ENCODE data around the gene CD300C. TPM values are rescaled to one million over a fixed set of nuclear protein-coding genes. Genes with fewer than 3 reads are reported as not detected.

The CD300C gene
- total and polyA plus RNA-seq, 10 of the 15 experiments (the other 5 are each of a cell fraction or from before 2014, with no cell fraction given), result 0.12 to 0.38 (median 0.23) TPM; not detected in 3

DNA sequence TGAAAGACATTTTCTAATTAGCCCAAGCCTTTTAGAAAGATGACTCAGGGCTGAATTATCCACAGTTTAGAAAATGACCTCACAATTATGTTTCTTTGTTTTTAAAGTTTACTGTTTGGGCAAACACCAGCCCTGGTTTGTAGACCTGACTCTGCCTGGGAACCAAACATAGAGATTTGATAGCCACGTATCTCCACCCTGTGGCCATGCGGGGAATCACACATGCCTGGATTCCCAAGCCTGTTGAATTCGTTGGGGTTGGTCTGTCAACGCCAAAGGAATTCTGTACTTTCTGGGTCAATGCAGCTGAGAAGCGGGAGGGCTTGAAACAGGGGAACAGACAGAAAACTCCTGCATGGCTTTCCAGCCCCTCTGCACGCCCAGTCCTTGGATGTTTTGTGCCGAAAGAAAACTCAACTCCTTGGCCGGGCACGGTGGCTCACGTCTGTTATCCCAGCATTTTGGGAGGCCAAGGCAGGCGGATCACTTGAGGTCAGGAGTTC lies 52.5 kb downstream of the CD300C start (continued):
- TF ChIP-seq EGR1 (IDR thresholded peaks at IDR 0.05; ENCODE audit: borderline replicate concordance in 1 of 2, low read depth in 2 of 2, low read length in 2 of 2) (no peak), POLR2A (IDR thresholded peaks at IDR 0.05; ENCODE audit: low read depth, low read length) (no peak)

DNA sequence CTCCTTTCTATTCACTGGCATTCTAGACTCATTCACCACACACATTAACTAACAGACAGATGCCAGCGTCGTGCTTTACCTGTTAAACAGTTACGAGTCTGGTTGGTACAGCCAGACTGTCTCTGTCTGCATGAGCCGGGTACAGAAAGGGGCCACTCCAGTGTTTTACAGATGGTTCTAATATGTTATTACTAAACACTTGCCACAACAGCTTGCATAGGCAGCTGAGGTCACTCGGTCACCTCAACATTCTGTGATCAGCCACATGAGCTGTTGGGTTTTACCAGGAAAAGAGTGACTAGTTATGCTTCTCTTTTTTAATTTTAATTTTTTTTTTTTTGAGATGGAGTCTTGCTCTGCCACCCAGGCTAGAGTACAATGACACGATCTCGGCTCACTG lies 54.3 kb downstream of the CD300C start:
- SMC1A ChIA-PET (ENCODE audit: uncharacterized antibody, unreplicated experiment), result interaction anchor here (0.9 to 3.2 kb wide), 8 partner anchors 31 to 123 kb away, joined by 3 to 17 read pairs (median 4); no protein-coding TSS in a partner anchor
- WGBS (ENCODE audit: insufficient coverage, insufficient replicate concordance, low lambda C conversion rate, missing lambda C conversion rate), result 85% methylated on average over 7 of the region's 7 CpGs
- H3K36me3 ChIP-seq (ENCODE audit: control insufficient read depth in 2 of 2, insufficient read depth in 2 of 2, low read length in 1 of 2), result peaks cover 0 to 6% of the 10 kb centered on the region in 2 experiments; a peak in 1 of 4 replicates
- intact Hi-C loops (cut with micrococcal nuclease; ENCODE audit: unreplicated experiment), result no loop called here
- H3K4me2 ChIP-seq (ENCODE audit: control insufficient read depth, insufficient read depth), result no peak overlapping the region
- no TSS peak for BruUV-seq (replicated peaks)
- H3K27ac ChIP-seq (ENCODE audit: control insufficient read depth, insufficient read depth), result no peak overlapping the region
- ATAC-seq (no peak), FAIRE-seq (no peak), DNase-seq (ENCODE audit: low read depth, low spot score) (no peak)
- in situ Hi-C loops (cut with MboI), result loop anchor here (5.0 kb wide), 1 partner anchor 114 kb away; no protein-coding TSS in a partner anchor
- H3K9ac ChIP-seq (ENCODE audit: control insufficient read depth, insufficient read depth, low read length), result no peak overlapping the region
- no peaks in the 10 kb centered on the region for H4K20me1 ChIP-seq (ENCODE audit: control insufficient read depth, insufficient read depth)
- H3K4me1 ChIP-seq (ENCODE audit: control insufficient read depth, insufficient read depth, low read length), result no peaks in the 10 kb centered on the region
- H3K4me3 ChIP-seq, result no peak overlapping the region
- no peaks in the 10 kb centered on the region for H3K9me3 ChIP-seq (replicated peaks; ENCODE audit: control insufficient read depth, insufficient read depth, low read length)
- H2AFZ ChIP-seq (ENCODE audit: control insufficient read depth, low read depth, low read length), result no peak overlapping the region
- no peaks in the 10 kb centered on the region for H3K79me2 ChIP-seq (ENCODE audit: control insufficient read depth, insufficient read depth, low read length)
- POLR2A ChIA-PET, result interaction anchor here (0.6 to 1.2 kb wide), 2 partner anchors 111 to 209 kb away, joined by 3 to 4 read pairs; no protein-coding TSS in a partner anchor
- H3K27me3 ChIP-seq (replicated peaks in 1 of 2; ENCODE audit: control insufficient read depth in 2 of 2, insufficient read depth in 2 of 2, low read length in 1 of 2), result no peaks in the 10 kb centered on the region
- RAD21 ChIA-PET (ENCODE audit: unreplicated experiment), result interaction anchor here (0.7 to 3.2 kb wide), 8 partner anchors 20 to 124 kb away, joined by 3 to 14 read pairs (median 4); partner anchors contain the start of gene GPR142
- CTCF ChIA-PET, result interaction anchor here (0.6 to 8.6 kb wide), 14 partner anchors 9 to 403 kb away, joined by 3 to 82 read pairs (median 3); partner anchors contain the start of genes BTBD17 and CD300LB
- TF ChIP-seq BRCA1 (IDR thresholded peaks at IDR 0.05; ENCODE audit: low read depth, low read length) (no peak), HDAC2 (IDR thresholded peaks at IDR 0.05) (no peak), ZBTB40 (IDR thresholded peaks at IDR 0.05; ENCODE audit: borderline replicate concordance) (no peak), CBFB (IDR thresholded peaks at IDR 0.05; ENCODE audit: low read depth) (no peak), TAF1 (IDR thresholded peaks at IDR 0.05; ENCODE audit: borderline replicate concordance, low read depth, low read length) (no peak), IKZF2 (IDR thresholded peaks at IDR 0.05) (no peak), EED (IDR thresholded peaks at IDR 0.05; ENCODE audit: low read depth) (no peak), RAD21 (IDR thresholded peaks at IDR 0.05; ENCODE audit: insufficient read depth, low read depth, low read length) (no peak), RELB (IDR thresholded peaks at IDR 0.05; ENCODE audit: low read depth) (no peak)
- TF ChIP-seq, protein P1, sequence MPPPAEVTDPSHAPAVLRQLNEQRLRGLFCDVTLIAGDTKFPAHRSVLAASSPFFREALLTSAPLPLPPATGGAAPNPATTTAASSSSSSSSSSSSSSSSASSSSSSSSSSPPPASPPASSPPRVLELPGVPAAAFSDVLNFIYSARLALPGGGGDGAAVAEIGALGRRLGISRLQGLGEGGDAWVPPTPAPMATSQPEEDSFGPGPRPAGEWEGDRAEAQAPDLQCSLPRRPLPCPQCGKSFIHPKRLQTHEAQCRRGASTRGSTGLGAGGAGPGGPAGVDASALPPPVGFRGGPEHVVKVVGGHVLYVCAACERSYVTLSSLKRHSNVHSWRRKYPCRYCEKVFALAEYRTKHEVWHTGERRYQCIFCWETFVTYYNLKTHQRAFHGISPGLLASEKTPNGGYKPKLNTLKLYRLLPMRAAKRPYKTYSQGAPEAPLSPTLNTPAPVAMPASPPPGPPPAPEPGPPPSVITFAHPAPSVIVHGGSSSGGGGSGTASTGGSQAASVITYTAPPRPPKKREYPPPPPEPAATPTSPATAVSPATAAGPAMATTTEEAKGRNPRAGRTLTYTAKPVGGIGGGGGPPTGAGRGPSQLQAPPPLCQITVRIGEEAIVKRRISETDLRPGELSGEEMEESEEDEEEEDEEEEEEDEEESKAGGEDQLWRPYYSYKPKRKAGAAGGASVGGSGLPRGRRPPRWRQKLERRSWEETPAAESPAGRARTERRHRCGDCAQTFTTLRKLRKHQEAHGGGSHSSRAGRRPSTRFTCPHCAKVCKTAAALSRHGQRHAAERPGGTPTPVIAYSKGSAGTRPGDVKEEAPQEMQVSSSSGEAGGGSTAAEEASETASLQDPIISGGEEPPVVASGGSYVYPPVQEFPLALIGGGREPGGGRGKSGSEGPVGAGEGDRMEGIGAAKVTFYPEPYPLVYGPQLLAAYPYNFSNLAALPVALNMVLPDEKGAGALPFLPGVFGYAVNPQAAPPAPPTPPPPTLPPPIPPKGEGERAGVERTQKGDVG (CRISPR knock-in tag; IDR thresholded peaks at IDR 0.05), result no peak

Measured in GM12878 (cell line).